Cardiac muscle cell (in vitro differentiated cells and primary cell): ENCODE data around the gene CHPF2. TPM values are rescaled to one million over a fixed set of nuclear protein-coding genes. Genes with fewer than 3 reads are reported as not detected.

Experiments used
- DNase-seq, 2 donors: peaks; one replicate each; pipeline versions ENCODE4 v3.0.0 to v3.0.0-alpha.2; 2010 to 2017; ENCODE audit warnings: low read depth in 1 of 2, low spot score in 1 of 2
- H3K27ac ChIP-seq: fragments of 200-600 bp; sonication (generic); 2 replicates; pipeline ENCODE4 v1.5.1; 2016
- H3K27me3 ChIP-seq: fragments of 200-600 bp; sonication (generic); 2 replicates; pipeline ENCODE4 v1.6.0; 2016; ENCODE audit warnings: control low read depth
- H3K36me3 ChIP-seq: fragments of 200-600 bp; sonication (generic); 2 replicates; pipeline ENCODE4 v1.5.1; 2016; ENCODE audit warnings: control low read depth
- H3K4me1 ChIP-seq: fragments of 200-600 bp; sonication (generic); 2 replicates; pipeline ENCODE4 v1.8.1; 2017; ENCODE audit warnings: low read depth, mild to moderate bottlenecking, mixed run types
- H3K4me3 ChIP-seq: fragments of 200-600 bp; sonication (generic); 2 replicates; pipeline ENCODE4 v1.5.1; 2016; ENCODE audit warnings: mild to moderate bottlenecking
- H3K9me3 ChIP-seq: fragments of 200-600 bp; sonication (generic); 2 replicates; pipeline ENCODE4 v1.5.1; 2017; ENCODE audit warnings: low read depth, mild to moderate bottlenecking, control low read depth
- polyA plus RNA-seq: library from polyadenylated mRNA; unstranded; fragments of >200 nt; fragmentation: Nextera tagmentation; extraction: Ambion mirVana; gene quantifications from 2 replicates; pipeline ENCODE4 v1.2.1, GENCODE V29; 2016
- total RNA-seq: library from RNA; depleted of rRNA; stranded (reverse); fragments of >200 nt; gene quantifications from 2 replicates; pipeline ENCODE4 v1.2.3, GENCODE V29; 2016
- TF ChIP-seq, protein P1 (sequence below): IDR thresholded peaks from 2 replicates; pipeline ENCODE4 v1.5.1; 2012; ENCODE audit warnings: low read depth, mild to moderate bottlenecking, low read length

CHPF2 gene
- total and polyA plus RNA-seq, 2 experiments from 2014 or later, result 31.7 to 37.0 TPM

GRCh38 chr7:151207315-151207714, 25.0 kb upstream of the CHPF2 start:
- H3K36me3 ChIP-seq, result peaks cover 3% of the 10 kb centered on the region
- H3K27me3 ChIP-seq, result no peaks in the 10 kb centered on the region
- TF ChIP-seq, protein P1, sequence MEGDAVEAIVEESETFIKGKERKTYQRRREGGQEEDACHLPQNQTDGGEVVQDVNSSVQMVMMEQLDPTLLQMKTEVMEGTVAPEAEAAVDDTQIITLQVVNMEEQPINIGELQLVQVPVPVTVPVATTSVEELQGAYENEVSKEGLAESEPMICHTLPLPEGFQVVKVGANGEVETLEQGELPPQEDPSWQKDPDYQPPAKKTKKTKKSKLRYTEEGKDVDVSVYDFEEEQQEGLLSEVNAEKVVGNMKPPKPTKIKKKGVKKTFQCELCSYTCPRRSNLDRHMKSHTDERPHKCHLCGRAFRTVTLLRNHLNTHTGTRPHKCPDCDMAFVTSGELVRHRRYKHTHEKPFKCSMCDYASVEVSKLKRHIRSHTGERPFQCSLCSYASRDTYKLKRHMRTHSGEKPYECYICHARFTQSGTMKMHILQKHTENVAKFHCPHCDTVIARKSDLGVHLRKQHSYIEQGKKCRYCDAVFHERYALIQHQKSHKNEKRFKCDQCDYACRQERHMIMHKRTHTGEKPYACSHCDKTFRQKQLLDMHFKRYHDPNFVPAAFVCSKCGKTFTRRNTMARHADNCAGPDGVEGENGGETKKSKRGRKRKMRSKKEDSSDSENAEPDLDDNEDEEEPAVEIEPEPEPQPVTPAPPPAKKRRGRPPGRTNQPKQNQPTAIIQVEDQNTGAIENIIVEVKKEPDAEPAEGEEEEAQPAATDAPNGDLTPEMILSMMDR, result no peak
- DNase-seq, result no peak
- H3K27ac ChIP-seq, result no peak overlapping the region
- H3K4me1 ChIP-seq, result peaks cover 4% of the 10 kb centered on the region
- no peaks in the 10 kb centered on the region for H3K9me3 ChIP-seq
- H3K4me3 ChIP-seq, result no peak overlapping the region

- Histone ChIP-seq H3K27me3 (no peaks in the 10 kb centered on the region), H3K4me1 (peaks cover 4% of the 10 kb centered on the region), H3K27ac (no peak overlapping the region), H3K4me3 (no peak overlapping the region), H3K36me3 (peaks cover 3% of the 10 kb centered on the region), H3K9me3 (no peaks in the 10 kb centered on the region)
- TF ChIP-seq, protein P1, result no peak
- no peak for DNase-seq
Observed at GRCh38 chr7:151207804-151208203, 24.5 kb upstream of the CHPF2 start.

GRCh38 chr7:151208253-151208862, 23.9 kb upstream of the CHPF2 start:
- H3K27ac ChIP-seq, result no peak overlapping the region
- no peak overlapping the region for H3K4me3 ChIP-seq
- no peaks in the 10 kb centered on the region for H3K9me3 ChIP-seq
- no peak for DNase-seq
- TF ChIP-seq, protein P1, result no peak
- H3K36me3 ChIP-seq, result peaks cover 3% of the 10 kb centered on the region
- peaks cover 4% of the 10 kb centered on the region for H3K4me1 ChIP-seq
- no peaks in the 10 kb centered on the region for H3K27me3 ChIP-seq

- TF ChIP-seq, protein P1, result no peak
- no peak for DNase-seq
- H3K4me3 ChIP-seq, result no peak overlapping the region
Observed at GRCh38 chr7:151209588-151209987, 22.7 kb upstream of the CHPF2 start.

GRCh38 chr7:151210087-151210854, 22.0 kb upstream of the CHPF2 start, which contains the start of gene H2BK1:
Gene H2BK1 (minus strand): TSS chr7:151210488. CDS start chr7:151210318, 170 bp downstream.
- Histone ChIP-seq H3K36me3 (peaks cover 13% of the 10 kb centered on the region), H3K27me3 (no peaks in the 10 kb centered on the region), H3K4me1 (peaks cover 4% of the 10 kb centered on the region), H3K27ac (no peak within 1 kb of the TSS), H3K9me3 (no peaks in the 10 kb centered on the region), H3K4me3 (no peak within 1 kb of the TSS)
- DNase-seq, result no peak
- TF ChIP-seq, protein P1, result no peak

More at GRCh38 chr7:151209588-151209987, 22.7 kb upstream of the CHPF2 start:
- Histone ChIP-seq H3K27ac (no peak overlapping the region), H3K27me3 (no peaks in the 10 kb centered on the region), H3K9me3 (no peaks in the 10 kb centered on the region), H3K36me3 (peaks cover 7% of the 10 kb centered on the region), H3K4me1 (peaks cover 4% of the 10 kb centered on the region)
